HEK293 (cell line): ENCODE data around the gene SYAP1.
A peak's percentile ranks its signal among the peaks of the same experiment; 100 is the strongest.

Experiments used
- CTCF ChIA-PET: fragments of 350-600 bp; formaldehyde crosslinking; extraction: SDS; loops from one replicate; lab custom pipeline; 2021; ENCODE audit warnings: antibody characterized with exemption; lab: Yijun Ruan, JAX
- POLR2A ChIA-PET: fragments of 300-600 bp; formaldehyde crosslinking; extraction: SDS; loops from one replicate; lab custom pipeline; 2020; ENCODE audit warnings: antibody characterized with exemption, inconsistent platforms; lab: Yijun Ruan, JAX
- H3K27ac ChIP-seq: fragments of 200-500 bp; sonication (Bioruptor generic); 2 replicates; pipeline ENCODE4 v1.5.1; 2014; ENCODE audit warnings: low read depth, low read length, control low read depth, inconsistent platforms; ENCODE audit errors: extremely low read depth
- H3K36me3 ChIP-seq, 2 experiments: fragments of 200-500 bp in 1 of 2; sonication (Bioruptor generic) in 1 of 2; 1 replicate in 1 of 2; 2 replicates in 1 of 2; pipeline ENCODE4 v1.5.1; 2014 to 2017; ENCODE audit warnings: inconsistent platforms in 2 of 2, low read length in 2 of 2; ENCODE audit not compliant: control insufficient read depth in 2 of 2, insufficient read depth in 1 of 2
- H3K4me1 ChIP-seq: fragments of 200-500 bp; sonication (Bioruptor generic); 2 replicates; pipeline ENCODE4 v1.5.1; 2014; ENCODE audit warnings: mild to moderate bottlenecking, low read length, inconsistent platforms; ENCODE audit not compliant: control insufficient read depth, insufficient read depth
- H3K4me3 ChIP-seq: 2 replicates; pipeline ENCODE4 v1.5.1; 2011; ENCODE audit warnings: low read depth, mild to moderate bottlenecking, control low read depth, low read length, moderate library complexity
- H3K9me3 ChIP-seq: fragments of 200-500 bp; sonication (Bioruptor generic); 2 replicates; pipeline ENCODE4 v1.5.1; 2014; ENCODE audit warnings: low read depth, low read length, inconsistent platforms; ENCODE audit not compliant: control insufficient read depth, insufficient read depth
- CTCF ChIP-seq: fragments of 450-650 bp; formaldehyde crosslinking; IDR thresholded peaks from 2 replicates; pipeline ENCODE4 v1.5.1; 2016; ENCODE audit warnings: missing biosample characterization, missing genetic modification characterization
- EGR2 ChIP-seq: fragments of 450-650 bp; formaldehyde crosslinking; IDR thresholded peaks from 2 replicates; pipeline ENCODE4 v1.5.1; 2016; ENCODE audit warnings: low read depth, missing biosample characterization, missing genetic modification characterization
- GLI2 ChIP-seq: fragments of 450-650 bp; formaldehyde crosslinking; IDR thresholded peaks from 2 replicates; pipeline ENCODE4; 2017; ENCODE audit warnings: missing biosample characterization, missing genetic modification characterization, low read depth, borderline replicate concordance
- GLIS1 ChIP-seq: fragments of 450-650 bp; formaldehyde crosslinking; IDR thresholded peaks from 2 replicates; pipeline ENCODE4 v1.5.1; 2016; ENCODE audit warnings: missing biosample characterization, missing genetic modification characterization
- GLIS2 ChIP-seq: fragments of 450-650 bp; formaldehyde crosslinking; IDR thresholded peaks from 2 replicates; pipeline ENCODE4 v1.5.1; 2016; ENCODE audit warnings: missing biosample characterization, missing genetic modification characterization
- HOXC10 ChIP-seq: sonication (generic); formaldehyde crosslinking; IDR thresholded peaks from 2 replicates; pipeline ENCODE4 v1.8.1; 2023; ENCODE audit warnings: mild to moderate bottlenecking, missing genetic modification reagents
- KLF8 ChIP-seq: fragments of 450-650 bp; formaldehyde crosslinking; IDR thresholded peaks from 2 replicates; pipeline ENCODE4 v1.5.1; 2016; ENCODE audit warnings: missing biosample characterization, missing genetic modification characterization
- PATZ1 ChIP-seq: fragments of 450-650 bp; formaldehyde crosslinking; IDR thresholded peaks from 2 replicates; pipeline ENCODE4 v1.5.1; 2016; ENCODE audit warnings: missing biosample characterization, missing genetic modification characterization
- REST ChIP-seq: fragments of 450-650 bp; formaldehyde crosslinking; IDR thresholded peaks from 2 replicates; pipeline ENCODE4 v1.5.1; 2016; ENCODE audit warnings: missing biosample characterization, missing genetic modification characterization
- SALL2 ChIP-seq: fragments of 450-650 bp; formaldehyde crosslinking; IDR thresholded peaks from 2 replicates; pipeline ENCODE4 v1.5.0; 2017; ENCODE audit warnings: missing biosample characterization, mild to moderate bottlenecking, missing genetic modification characterization, borderline replicate concordance
- SP3 ChIP-seq: fragments of 450-650 bp; formaldehyde crosslinking; IDR thresholded peaks from 2 replicates; pipeline ENCODE4 v1.5.1; 2016; ENCODE audit warnings: missing biosample characterization, missing genetic modification characterization
- ZBTB21 ChIP-seq: fragments of 450-650 bp; formaldehyde crosslinking; IDR thresholded peaks from 2 replicates; pipeline ENCODE4 v1.5.1; 2017; ENCODE audit warnings: missing biosample characterization, missing genetic modification characterization
- ZBTB26 ChIP-seq: fragments of 450-650 bp; formaldehyde crosslinking; optimal IDR thresholded peaks from 2 replicates; pipeline ENCODE3; 2016; ENCODE audit warnings: missing biosample characterization, mild to moderate bottlenecking, missing genetic modification characterization
- ZBTB8A ChIP-seq: fragments of 450-650 bp; formaldehyde crosslinking; IDR thresholded peaks from 2 replicates; pipeline ENCODE4 v1.5.1; 2016; ENCODE audit warnings: missing biosample characterization, missing genetic modification characterization
- ZEB2 ChIP-seq: fragments of 450-650 bp; formaldehyde crosslinking; IDR thresholded peaks from 2 replicates; pipeline ENCODE4 v1.5.1; 2016; ENCODE audit warnings: missing biosample characterization, missing genetic modification characterization
- ZFHX2 ChIP-seq: fragments of 450-650 bp; formaldehyde crosslinking; conservative IDR thresholded peaks from 2 replicates; pipeline ENCODE4 v1.5.1; 2016; ENCODE audit warnings: missing biosample characterization, missing genetic modification characterization
- ZNF112 ChIP-seq: fragments of 450-650 bp; formaldehyde crosslinking; IDR thresholded peaks from 2 replicates; pipeline ENCODE4 v1.5.0; 2017; ENCODE audit warnings: missing biosample characterization, missing genetic modification characterization
- ZNF398 ChIP-seq: fragments of 450-650 bp; formaldehyde crosslinking; IDR thresholded peaks from 2 replicates; pipeline ENCODE4 v1.5.1; 2017; ENCODE audit warnings: missing biosample characterization, missing genetic modification characterization
- ZNF501 ChIP-seq: fragments of 450-650 bp; formaldehyde crosslinking; IDR thresholded peaks from 2 replicates; pipeline ENCODE4 v1.5.1; 2016; ENCODE audit warnings: missing biosample characterization, missing genetic modification characterization
- ZNF530 ChIP-seq: fragments of 450-650 bp; formaldehyde crosslinking; IDR thresholded peaks from 2 replicates; pipeline ENCODE4 v1.5.1; 2016; ENCODE audit warnings: low read depth, missing biosample characterization, missing genetic modification characterization
- ZNF560 ChIP-seq: fragments of 450-650 bp; formaldehyde crosslinking; IDR thresholded peaks from 2 replicates; pipeline ENCODE4 v1.5.1; 2017; ENCODE audit warnings: missing biosample characterization, missing genetic modification characterization, borderline replicate concordance
- ZNF830 ChIP-seq: fragments of 450-650 bp; IDR thresholded peaks from 2 replicates; pipeline ENCODE4 v1.5.0; 2018; ENCODE audit warnings: missing biosample characterization, missing genetic modification characterization, low read depth, mild to moderate bottlenecking, moderate library complexity
- ZSCAN23 ChIP-seq: fragments of 450-650 bp; formaldehyde crosslinking; IDR thresholded peaks from 2 replicates; pipeline ENCODE4 v1.5.1; 2016; ENCODE audit warnings: missing biosample characterization, missing genetic modification characterization

SYAP1 gene

GRCh38 chrX:16711893-16712547 is 7.4 kb upstream of the SYAP1 start:
- TF ChIP-seq ZBTB26 (peak; percentile 77), PATZ1 (tag by site-specific recombination) (peak; percentile 61; the same call in 1 of the 2 replicates), GLIS2 (peak; percentile 50; the same call in 1 of the 2 replicates), KLF8 (tag by site-specific recombination) (peak; percentile 15; the same call in 1 of the 2 replicates), CTCF (tag by site-specific recombination) (peak; percentile 67), ZBTB21 (tag by site-specific recombination) (no peak), ZFHX2 (peak; percentile 89), ZSCAN23 (tag by site-specific recombination) (no peak), GLIS1 (tag by site-specific recombination) (peak; percentile 23), EGR2 (tag by site-specific recombination) (peak; percentile 68), ZNF501 (tag by site-specific recombination) (peak; percentile 51; the same call in 1 of the 2 replicates), REST (no peak), ZNF530 (no peak), ZBTB8A (tag by site-specific recombination) (0 out of 2 replicates have a peak, but pooled peaks have one; percentile 68), ZNF112 (tag by site-specific recombination) (no peak), HOXC10 (CRISPR knock-in tag) (no peak; the same call in 1 of the 2 replicates), ZNF830 (tag by site-specific recombination) (no peak), ZNF398 (0 out of 2 replicates have a peak, but pooled peaks have one; percentile 20), SP3 (tag by site-specific recombination) (0 out of 2 replicates have a peak, but pooled peaks have one; percentile 25), GLI2 (tag by site-specific recombination) (no peak), ZEB2 (tag by site-specific recombination) (no peak), ZNF560 (tag by site-specific recombination) (no peak), SALL2 (tag by site-specific recombination) (no peak)

More at GRCh38 chrX:16711893-16712547, 7.4 kb upstream of the SYAP1 start:
- peaks cover 0 to 9% of the 10 kb centered on the region in 2 experiments; a peak in 2 of 3 replicates for H3K36me3 ChIP-seq
- H3K27ac ChIP-seq: peak overlapping the region; percentile 68; the same call in 1 of the 2 replicates
- ChIA-PET POLR2A (interaction anchor here (0.6 to 1.4 kb wide), 5 partner anchors 7 to 74 kb away, joined by 3 to 9 read pairs (median 4); partner anchors contain the start of genes S100G, SYAP1 and TXLNG), CTCF (interaction anchor here (1.5 kb wide), 1 partner anchor 1216 kb away, joined by 5 read pairs; no protein-coding TSS in a partner anchor)
- no peaks in the 10 kb centered on the region for H3K4me1 ChIP-seq
- H3K4me3 ChIP-seq: peak overlapping the region; percentile 88
- H3K9me3 ChIP-seq: no peaks in the 10 kb centered on the region
